HepG2 (cell line): ENCODE results near the gene CCDC69. TPM values are rescaled to one million over a fixed set of nuclear protein-coding genes. Genes with fewer than 3 reads are reported as not detected.

Experiments used
- ATAC-seq: fragments of 200-7000 bp; cut with Tn5 transposase; 3 replicates; pipeline ENCODE4 v1.9.1; 2020; ENCODE audit warnings: mild to moderate bottlenecking, moderate library complexity
- BruUV-seq: library from RNA; stranded (reverse); fragments of 400-500 nt; replicated peaks from 2 replicates; lab custom pipeline; 2021; lab: Mats Ljungman, UMichigan
- CTCF ChIA-PET: fragments of 300-600 bp; formaldehyde crosslinking; extraction: SDS; loops from one replicate; lab custom pipeline; 2021; ENCODE audit warnings: low total read pairs, inconsistent platforms, low intra/inter-chr PET ratio; lab: Yijun Ruan, JAX
- POLR2A ChIA-PET: fragments of 350-600 bp; sonication (Branson Sonifier 250); formaldehyde crosslinking; loops from one replicate; lab custom pipeline; 2020; ENCODE audit warnings: antibody characterized with exemption, inconsistent platforms; lab: Yijun Ruan, JAX
- DNase-seq: peaks from one replicate; pipeline ENCODE4 v3.0.0-alpha.2; 2015; ENCODE audit warnings: low spot score
- FAIRE-seq: peaks from 3 replicates; lab custom pipeline; 2011; peaks lifted over from hg19 to GRCh38; lab: Jason Lieb, UNC
- H2AFZ ChIP-seq: one replicate; pipeline ENCODE4 v1.6.1; 2011; ENCODE audit warnings: low read length, inconsistent platforms
- H3K27ac ChIP-seq: fragments of 300-600 bp; 3 replicates; pipeline ENCODE4 v1.8.0; 2011; ENCODE audit warnings: mixed run types, mild to moderate bottlenecking, mixed read lengths, low read length, inconsistent platforms; ENCODE audit not compliant: insufficient read depth; ENCODE audit errors: extremely low read length
- H3K27me3 ChIP-seq, 2 experiments: fragments of 200-600 bp in 1 of 2; 2 replicates in 1 of 2; 3 replicates in 1 of 2; pipeline versions ENCODE4 v1.6.0 to v1.8.0; 2011; ENCODE audit warnings: low read length in 2 of 2, mild to moderate bottlenecking in 2 of 2, moderate library complexity in 2 of 2, inconsistent platforms in 1 of 2; ENCODE audit not compliant: insufficient read depth in 2 of 2, control insufficient read depth in 1 of 2
- H3K36me3 ChIP-seq, 2 experiments: fragments of 200-600 bp in 1 of 2; replicated peaks in 1 of 2; 2 replicates in 1 of 2; 3 replicates in 1 of 2; pipeline versions ENCODE4 v1.5.1 to v1.8.0; 2011; ENCODE audit warnings: low read length in 2 of 2, inconsistent platforms in 1 of 2; ENCODE audit not compliant: insufficient read depth in 2 of 2, control insufficient read depth in 1 of 2
- H3K4me1 ChIP-seq: 2 replicates; pipeline ENCODE4 v1.5.1; 2012; ENCODE audit warnings: low read length, inconsistent platforms; ENCODE audit not compliant: insufficient read depth
- H3K4me2 ChIP-seq: 2 replicates; pipeline ENCODE4 v1.6.0; 2011; ENCODE audit warnings: low read depth, low read length, inconsistent platforms
- H3K4me3 ChIP-seq, 3 experiments: fragments of 200-600 bp in 1 of 3; sonication (generic), shearing (Covaris generic) in 1 of 3; replicated peaks in 1 of 3; 2 replicates each; pipeline ENCODE4 v1.5.1; 2011 to 2016; ENCODE audit warnings: low read length in 3 of 3, inconsistent platforms in 2 of 3, low read depth in 2 of 3, mild to moderate bottlenecking in 2 of 3, control low read depth in 1 of 3, mixed read lengths in 1 of 3; ENCODE audit not compliant: insufficient read depth in 1 of 3
- H3K79me2 ChIP-seq: one replicate; pipeline ENCODE4 v1.6.1; 2011; ENCODE audit warnings: low read length, inconsistent platforms; ENCODE audit not compliant: insufficient read depth
- H3K9ac ChIP-seq: 2 replicates; pipeline ENCODE4 v1.6.0; 2011; ENCODE audit warnings: mild to moderate bottlenecking, low read depth, low read length, inconsistent platforms; ENCODE audit not compliant: insufficient read depth
- H3K9me3 ChIP-seq: 2 replicates; pipeline ENCODE4 v1.5.1; 2012; ENCODE audit warnings: mild to moderate bottlenecking, low read length
- H4K20me1 ChIP-seq: 2 replicates; pipeline ENCODE4 v1.6.0; 2011; ENCODE audit warnings: inconsistent platforms, mild to moderate bottlenecking, low read length, moderate library complexity; ENCODE audit not compliant: insufficient read depth
- BRF2 ChIP-seq: sonication (generic); formaldehyde crosslinking; IDR thresholded peaks from 2 replicates; pipeline ENCODE4 v1.8.1; 2022; ENCODE audit warnings: mild to moderate bottlenecking, missing genetic modification reagents
- CEBPZ ChIP-seq: IDR thresholded peaks from 2 replicates; pipeline ENCODE4 v1.6.1; 2012; ENCODE audit warnings: low read length, improper control_type of control experiment
- CENPX ChIP-seq: sonication (generic); formaldehyde crosslinking; IDR thresholded peaks from 2 replicates; pipeline ENCODE4 v1.9.0; 2021; ENCODE audit warnings: mild to moderate bottlenecking, missing genetic modification reagents, moderate library complexity
- ERF ChIP-seq: IDR thresholded peaks from 2 replicates; pipeline ENCODE4 v1.6.1; 2018; ENCODE audit warnings: missing biosample characterization, missing genetic modification reagents
- GABPA ChIP-seq, 2 experiments: IDR thresholded peaks; 2 replicates each; pipeline ENCODE4 v1.6.1; 2011 to 2016; ENCODE audit warnings: low read depth in 2 of 2, low read length in 1 of 2, missing biosample characterization in 1 of 2, missing genetic modification characterization in 1 of 2
- HDAC2 ChIP-seq: sonication (generic); formaldehyde crosslinking; IDR thresholded peaks from 2 replicates; pipeline ENCODE4 v1.4.0; 2020; ENCODE audit warnings: missing genetic modification reagents
- KDM5A ChIP-seq: fragments of 200-600 bp; sonication (generic); IDR thresholded peaks from 2 replicates; pipeline ENCODE4 v1.7.0; 2018; ENCODE audit warnings: antibody characterized with exemption, mild to moderate bottlenecking, low read length, borderline replicate concordance
- MAFF ChIP-seq: IDR thresholded peaks from 2 replicates; pipeline ENCODE4 v1.6.1; 2011; ENCODE audit warnings: low read depth, low read length, improper control_type of control experiment
- RBAK ChIP-seq: sonication (generic); formaldehyde crosslinking; IDR thresholded peaks from 2 replicates; pipeline ENCODE4 v1.5.1; 2020; ENCODE audit warnings: mild to moderate bottlenecking, missing genetic modification reagents
- RFXANK ChIP-seq: IDR thresholded peaks from 2 replicates; pipeline ENCODE4 v1.6.1; 2016
- SIX1 ChIP-seq: sonication (generic); formaldehyde crosslinking; IDR thresholded peaks from 2 replicates; pipeline ENCODE4 v1.4.0; 2020; ENCODE audit warnings: missing genetic modification reagents, borderline replicate concordance
- SMYD3 ChIP-seq: sonication (generic); formaldehyde crosslinking; IDR thresholded peaks from 2 replicates; pipeline ENCODE4 v1.8.1; 2023; ENCODE audit warnings: mild to moderate bottlenecking, missing genetic modification reagents
- STAG1 ChIP-seq: sonication (generic); formaldehyde crosslinking; IDR thresholded peaks from 2 replicates; pipeline ENCODE4 v1.4.0; 2020; ENCODE audit warnings: missing genetic modification reagents
- TRAFD1 ChIP-seq: sonication (generic); formaldehyde crosslinking; IDR thresholded peaks from 2 replicates; pipeline ENCODE4 v1.5.1; 2020; ENCODE audit warnings: missing genetic modification reagents, mild to moderate bottlenecking, borderline replicate concordance
- YEATS2 ChIP-seq: sonication (generic); formaldehyde crosslinking; IDR thresholded peaks from 2 replicates; pipeline ENCODE4 v1.4.0; 2020; ENCODE audit warnings: missing genetic modification reagents, borderline replicate concordance
- ZNF232 ChIP-seq: sonication (generic); formaldehyde crosslinking; IDR thresholded peaks from 2 replicates; pipeline ENCODE4 v1.4.0; 2020; ENCODE audit warnings: missing genetic modification reagents, borderline replicate concordance
- ZNF431 ChIP-seq: sonication (generic); formaldehyde crosslinking; IDR thresholded peaks from 2 replicates; pipeline ENCODE4 v1.9.0; 2022; ENCODE audit warnings: missing genetic modification reagents, low read depth, mild to moderate bottlenecking, borderline replicate concordance
- ZNF570 ChIP-seq: sonication (generic); formaldehyde crosslinking; IDR thresholded peaks from 2 replicates; pipeline ENCODE4 v1.4.0; 2020; ENCODE audit warnings: mild to moderate bottlenecking, missing genetic modification reagents, borderline replicate concordance
- WGBS: methylation state at CpG from one replicate; pipeline ENCODE4 v1.1.6; 2017; ENCODE audit warnings: low lambda C conversion rate; 5-methylcytosine and 5-hydroxymethylcytosine counted together
- in situ Hi-C: cut with HindIII; loops from 2 replicates; pipeline ENCODE4 v1.10.0; 2017; ENCODE audit warnings: low pct_unique_long_range_greater_than_20kb; ENCODE audit not compliant: extremely low pct_ligation_motif_present
- intact Hi-C: fragments of 100-400 bp; cut with micrococcal nuclease; formaldehyde crosslinking; loops from one replicate; pipeline ENCODE4 v1.10.0; 2022; ENCODE audit not compliant: unreplicated experiment
- polyA plus RNA-seq, 8 experiments: library from polyadenylated mRNA; depleted of rRNA in 3 of 8; stranded (reverse) in 7 of 8; unstranded in 1 of 8; fragments of >200 nt; fragmentation: Illumina TruSeq in 4 of 8; extraction: Trizol in 4 of 8; gene quantifications; 2 replicates each; pipeline versions ENCODE4 v1.2.1 to v1.2.3, GENCODE V29; 2011 to 2016; ENCODE audit warnings: low read depth in 4 of 8, missing spikeins in 1 of 8, mixed read lengths in 1 of 8; ENCODE audit not compliant: insufficient read depth in 1 of 8
- total RNA-seq, 5 experiments: library from RNA; depleted of rRNA; stranded (reverse); fragments of >200 nt; fragmentation: Illumina TruSeq; extraction: Trizol; gene quantifications; 2 replicates each; pipeline ENCODE4 v1.2.3, GENCODE V29; 2016; ENCODE audit warnings: low read depth in 1 of 5

CCDC69 gene
- total and polyA plus RNA-seq, 2 of the 13 experiments (the other 11 are each of a cell fraction or from before 2014, with no cell fraction given), result 12.2 to 45.2 TPM

GRCh38 chr5:151250346-151251000, 26.6 kb upstream of the CCDC69 start:
- in situ Hi-C loops (no loop called here), intact Hi-C loops (loop anchor here (2.0 to 5.0 kb wide), 3 partner anchors 48 to 522 kb away; partner anchors contain the start of genes ATOX1 and G3BP1)
- DNase-seq (peak; percentile 43), ATAC-seq (0 out of 3 replicates have a peak, but pooled peaks have one; percentile 10), FAIRE-seq (no peak)
- no peaks in the 10 kb centered on the region for H3K36me3 ChIP-seq
- H3K4me3 ChIP-seq, result peak overlapping the region; percentile 53 to 84 (median 70)
- H4K20me1 ChIP-seq, result no peaks in the 10 kb centered on the region
- peaks cover 25% of the 10 kb centered on the region for H3K79me2 ChIP-seq
- CTCF ChIA-PET, result interaction anchor here (1.1 to 1.4 kb wide), 2 partner anchors 48 to 66 kb away, joined by 3 to 4 read pairs; no protein-coding TSS in a partner anchor
- POLR2A ChIA-PET, result interaction anchor here (0.6 to 2.9 kb wide), 5 partner anchors 10 to 82 kb away, joined by 3 to 36 read pairs (median 8); partner anchors contain the start of gene CCDC69
- TSS peak; percentile 78 for BruUV-seq
- H3K9me3 ChIP-seq, result no peaks in the 10 kb centered on the region
- H2AFZ ChIP-seq, result peak overlapping the region; percentile 25
- under 1% methylated on average over 10 of the region's 10 CpGs for whole genome bisulfite sequencing
- H3K4me1 ChIP-seq, result peaks cover 37% of the 10 kb centered on the region
- H3K27me3 ChIP-seq, result no peaks in the 10 kb centered on the region; a peak in 1 of 5 replicates
- H3K9ac ChIP-seq, result peak overlapping the region; percentile 72
- H3K27ac ChIP-seq, result peak overlapping the region; percentile 84
- peak overlapping the region; percentile 97 for H3K4me2 ChIP-seq
- TF ChIP-seq KDM5A, result peak; percentile 66; the same call in 1 of the 2 replicates
- no peak for TF ChIP-seq GABPA (IDR thresholded peaks at IDR 0.05; ENCODE audit: low read depth, low read length)
- no peak; the same call in 1 of the 2 replicates for TF ChIP-seq GABPA (CRISPR knock-in tag; IDR thresholded peaks at IDR 0.05; ENCODE audit: low read depth)
- no peak for TF ChIP-seq YEATS2 (CRISPR knock-in tag)
- TF ChIP-seq SIX1 (CRISPR knock-in tag), result no peak
- no peak for TF ChIP-seq TRAFD1 (CRISPR knock-in tag)
- TF ChIP-seq HDAC2 (CRISPR knock-in tag), result no peak
- no peak for TF ChIP-seq RFXANK (CRISPR knock-in tag)
- TF ChIP-seq MAFF, result no peak
- no peak for TF ChIP-seq ZNF232 (CRISPR knock-in tag)
- 0 out of 2 replicates have a peak, but pooled peaks have one; percentile 19 for TF ChIP-seq ERF (CRISPR knock-in tag)
- TF ChIP-seq BRF2 (CRISPR knock-in tag), result 0 out of 2 replicates have a peak, but pooled peaks have one; percentile 24
- TF ChIP-seq RBAK, result no peak
- no peak for TF ChIP-seq CENPX
- no peak for TF ChIP-seq CEBPZ
- TF ChIP-seq STAG1, result peak; percentile 29
- TF ChIP-seq ZNF431 (CRISPR knock-in tag), result no peak
- peak; percentile 53; the same call in 1 of the 2 replicates for TF ChIP-seq SMYD3 (CRISPR knock-in tag)
- no peak for TF ChIP-seq ZNF570 (CRISPR knock-in tag)
